Measurements from ENCODE around the gene COQ8A.

Gene COQ8A

DNA sequence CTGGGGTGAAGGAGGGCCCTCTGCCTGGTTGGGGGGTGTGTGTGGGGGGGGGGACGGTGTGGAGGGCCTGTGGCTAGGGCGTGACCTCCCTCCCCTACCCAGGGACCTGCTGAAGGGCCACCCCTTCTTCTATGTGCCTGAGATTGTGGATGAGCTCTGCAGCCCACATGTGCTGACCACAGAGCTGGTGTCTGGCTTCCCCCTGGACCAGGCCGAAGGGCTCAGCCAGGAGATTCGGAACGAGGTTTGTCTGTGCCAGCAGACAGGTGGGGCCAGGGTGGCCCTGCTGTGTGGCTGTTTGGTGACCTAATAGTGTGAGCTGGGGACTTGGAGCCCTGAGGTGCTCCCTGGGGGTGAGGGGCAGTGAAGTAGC, 43.9 kb downstream of the COQ8A start (continued):
- TF ChIP-seq TSHZ2 (CRISPR knock-in tag; IDR thresholded peaks at IDR 0.05), result no peak
- TF ChIP-seq SNAI2 (CRISPR knock-in tag; IDR thresholded peaks at IDR 0.05), result no peak

- ATAC-seq, result peak; percentile 2; the same call in 2 of the 3 replicates
- TF ChIP-seq, protein P1, sequence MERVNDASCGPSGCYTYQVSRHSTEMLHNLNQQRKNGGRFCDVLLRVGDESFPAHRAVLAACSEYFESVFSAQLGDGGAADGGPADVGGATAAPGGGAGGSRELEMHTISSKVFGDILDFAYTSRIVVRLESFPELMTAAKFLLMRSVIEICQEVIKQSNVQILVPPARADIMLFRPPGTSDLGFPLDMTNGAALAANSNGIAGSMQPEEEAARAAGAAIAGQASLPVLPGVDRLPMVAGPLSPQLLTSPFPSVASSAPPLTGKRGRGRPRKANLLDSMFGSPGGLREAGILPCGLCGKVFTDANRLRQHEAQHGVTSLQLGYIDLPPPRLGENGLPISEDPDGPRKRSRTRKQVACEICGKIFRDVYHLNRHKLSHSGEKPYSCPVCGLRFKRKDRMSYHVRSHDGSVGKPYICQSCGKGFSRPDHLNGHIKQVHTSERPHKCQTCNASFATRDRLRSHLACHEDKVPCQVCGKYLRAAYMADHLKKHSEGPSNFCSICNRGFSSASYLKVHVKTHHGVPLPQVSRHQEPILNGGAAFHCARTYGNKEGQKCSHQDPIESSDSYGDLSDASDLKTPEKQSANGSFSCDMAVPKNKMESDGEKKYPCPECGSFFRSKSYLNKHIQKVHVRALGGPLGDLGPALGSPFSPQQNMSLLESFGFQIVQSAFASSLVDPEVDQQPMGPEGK (CRISPR knock-in tag; IDR thresholded peaks at IDR 0.05; ENCODE audit: borderline replicate concordance), result no peak
- TF ChIP-seq ZFP30 (CRISPR knock-in tag; IDR thresholded peaks at IDR 0.05), result no peak
These were observed 44.6 kb downstream of the COQ8A start for GRCh38 chr1:226984521-226985238.

DNA sequence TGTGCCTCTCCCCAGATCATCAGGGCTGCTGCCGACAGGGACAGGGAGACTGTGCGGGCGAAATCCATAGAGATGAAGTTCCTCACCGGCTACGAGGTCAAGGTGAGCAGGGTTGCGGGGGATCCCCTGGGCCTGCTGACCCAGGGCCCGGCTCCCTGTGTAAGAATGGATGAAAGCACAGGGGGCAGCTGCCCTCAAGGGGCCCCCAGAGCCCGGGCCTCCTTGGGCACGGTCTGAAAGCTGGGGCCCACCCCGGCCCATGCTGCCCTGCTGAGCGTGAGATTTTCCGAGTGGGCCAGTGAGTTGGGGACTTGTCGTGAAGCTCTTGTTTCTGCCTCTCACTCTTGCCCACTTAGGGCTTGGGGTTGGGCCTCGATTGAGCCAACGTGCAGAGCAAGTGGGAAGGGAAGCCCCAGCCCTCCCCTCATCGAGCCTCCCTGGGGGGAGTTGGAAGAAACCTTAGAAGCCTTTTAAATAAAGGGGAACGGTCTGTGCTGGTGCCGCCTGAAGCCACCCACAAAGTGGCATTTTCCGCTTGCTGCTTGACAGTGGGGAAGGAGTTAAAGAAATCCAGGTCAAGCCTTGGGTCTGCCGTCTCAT, 45.2 kb downstream of the COQ8A start:
- TF ChIP-seq TSHZ2 (CRISPR knock-in tag; IDR thresholded peaks at IDR 0.05) (no peak), ZNF70 (CRISPR knock-in tag; IDR thresholded peaks at IDR 0.05) (no peak)
- ATAC-seq, result no peak; the same call in 2 of the 3 replicates

DNA sequence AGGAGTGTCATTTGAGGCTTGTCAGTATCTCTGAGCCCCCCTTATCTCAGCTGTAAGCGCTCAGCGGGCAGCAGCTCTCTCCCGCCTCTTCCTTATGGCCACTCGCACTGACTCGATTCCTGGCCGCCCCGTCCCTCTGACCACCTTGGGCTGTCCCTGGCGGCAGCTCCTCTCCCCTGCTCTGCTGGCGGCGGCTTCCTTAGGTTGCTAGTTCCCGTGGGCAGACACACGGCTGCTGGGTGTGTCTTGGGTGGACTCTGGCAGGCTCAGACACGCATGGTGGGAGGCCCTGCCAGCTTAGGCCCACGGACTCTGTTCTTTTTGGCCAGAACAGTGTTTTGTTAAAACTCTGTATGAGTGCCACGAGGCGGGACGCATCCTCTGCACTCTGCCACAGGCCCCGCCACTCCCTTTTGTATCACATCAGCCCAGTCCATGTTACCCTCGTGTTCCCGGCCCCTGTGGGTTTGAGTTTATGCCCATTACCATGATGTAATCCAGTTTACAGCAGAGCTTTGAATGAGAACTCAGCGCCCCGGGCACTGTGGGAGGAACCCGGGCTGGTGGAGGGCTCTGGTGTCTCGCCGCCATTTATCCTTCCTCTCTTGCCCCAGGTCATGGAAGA, 45.9 kb downstream of the COQ8A start:
- TF ChIP-seq ESRRG (CRISPR knock-in tag; IDR thresholded peaks at IDR 0.05) (no peak), ZFP3 (CRISPR knock-in tag; IDR thresholded peaks at IDR 0.05) (no peak), ZNF70 (CRISPR knock-in tag; IDR thresholded peaks at IDR 0.05) (no peak), ZNF8 (CRISPR knock-in tag; IDR thresholded peaks at IDR 0.05) (no peak), ZFP30 (CRISPR knock-in tag; IDR thresholded peaks at IDR 0.05) (no peak), ZC3H10 (CRISPR knock-in tag; IDR thresholded peaks at IDR 0.05) (no peak), PPARA (CRISPR knock-in tag; IDR thresholded peaks at IDR 0.05; ENCODE audit: borderline replicate concordance) (no peak)
- no peak for ATAC-seq

DNA sequence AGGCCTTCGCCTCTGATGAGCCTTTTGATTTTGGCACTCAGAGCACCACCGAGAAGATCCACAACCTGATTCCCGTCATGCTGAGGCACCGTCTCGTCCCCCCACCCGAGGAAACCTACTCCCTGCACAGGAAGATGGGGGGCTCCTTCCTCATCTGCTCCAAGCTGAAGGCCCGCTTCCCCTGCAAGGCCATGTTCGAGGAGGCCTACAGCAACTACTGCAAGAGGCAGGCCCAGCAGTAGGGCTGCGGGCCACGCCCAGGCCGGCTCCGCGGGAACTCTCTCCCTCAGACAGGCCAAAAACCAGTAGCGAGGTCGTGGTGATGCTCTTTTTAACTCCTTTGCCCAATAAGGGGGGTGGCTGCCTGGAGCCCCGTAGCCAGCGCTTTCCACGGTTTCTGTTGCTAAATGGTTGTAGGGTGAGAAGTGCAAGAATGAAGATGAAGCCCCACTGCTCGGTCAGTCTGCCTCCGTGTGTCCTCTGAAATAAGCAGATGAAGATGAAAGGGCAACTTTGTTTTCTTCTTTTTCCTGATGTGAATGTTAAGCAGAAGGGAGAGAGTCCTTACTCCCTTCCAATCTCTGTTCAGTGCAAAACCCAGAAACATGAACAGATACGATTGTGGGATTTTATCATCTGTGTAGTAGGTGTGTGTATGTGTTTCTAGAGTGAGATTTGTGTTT, 46.5 kb downstream of the COQ8A start:
- no peak for ATAC-seq
- no peak for TF ChIP-seq TOX (CRISPR knock-in tag; IDR thresholded peaks at IDR 0.05; ENCODE audit: borderline replicate concordance)
- no peak for TF ChIP-seq ESRRG (CRISPR knock-in tag; IDR thresholded peaks at IDR 0.05)
- no peak for TF ChIP-seq ZFP3 (CRISPR knock-in tag; IDR thresholded peaks at IDR 0.05)
- no peak for TF ChIP-seq ZNF70 (CRISPR knock-in tag; IDR thresholded peaks at IDR 0.05)
- TF ChIP-seq ZNF565 (CRISPR knock-in tag; conservative IDR thresholded peaks at IDR 0.05; ENCODE audit: low read depth), result no peak
- no peak for TF ChIP-seq ARNTL (CRISPR knock-in tag; IDR thresholded peaks at IDR 0.05; ENCODE audit: borderline replicate concordance, low read depth)
- no peak for TF ChIP-seq TSHZ2 (CRISPR knock-in tag; IDR thresholded peaks at IDR 0.05)
- no peak for TF ChIP-seq OSR1 (CRISPR knock-in tag; IDR thresholded peaks at IDR 0.05)
- TF ChIP-seq GLIS3 (CRISPR knock-in tag; IDR thresholded peaks at IDR 0.05), result no peak
- TF ChIP-seq ZNF8 (CRISPR knock-in tag; IDR thresholded peaks at IDR 0.05), result no peak
- no peak for TF ChIP-seq PPARA (CRISPR knock-in tag; IDR thresholded peaks at IDR 0.05; ENCODE audit: borderline replicate concordance)
- TF ChIP-seq, protein P2, sequence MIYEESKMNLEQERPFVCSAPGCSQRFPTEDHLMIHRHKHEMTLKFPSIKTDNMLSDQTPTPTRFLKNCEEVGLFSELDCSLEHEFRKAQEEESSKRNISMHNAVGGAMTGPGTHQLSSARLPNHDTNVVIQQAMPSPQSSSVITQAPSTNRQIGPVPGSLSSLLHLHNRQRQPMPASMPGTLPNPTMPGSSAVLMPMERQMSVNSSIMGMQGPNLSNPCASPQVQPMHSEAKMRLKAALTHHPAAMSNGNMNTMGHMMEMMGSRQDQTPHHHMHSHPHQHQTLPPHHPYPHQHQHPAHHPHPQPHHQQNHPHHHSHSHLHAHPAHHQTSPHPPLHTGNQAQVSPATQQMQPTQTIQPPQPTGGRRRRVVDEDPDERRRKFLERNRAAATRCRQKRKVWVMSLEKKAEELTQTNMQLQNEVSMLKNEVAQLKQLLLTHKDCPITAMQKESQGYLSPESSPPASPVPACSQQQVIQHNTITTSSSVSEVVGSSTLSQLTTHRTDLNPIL (CRISPR knock-in tag; IDR thresholded peaks at IDR 0.05; ENCODE audit: low read depth), result no peak
- TF ChIP-seq CSDC2 (CRISPR knock-in tag; IDR thresholded peaks at IDR 0.05), result no peak
- no peak for TF ChIP-seq SNAI2 (CRISPR knock-in tag; IDR thresholded peaks at IDR 0.05)
- no peak for TF ChIP-seq TCF4 (CRISPR knock-in tag; IDR thresholded peaks at IDR 0.05; ENCODE audit: borderline replicate concordance)

All from SK-N-SH treated with all-trans-retinoic acid at 6 μM for 48 hours (cell line).